MCF 10A (cell line): ENCODE results near the gene DBNDD1. TPM values are rescaled to one million over a fixed set of nuclear protein-coding genes. Genes with fewer than 3 reads are reported as not detected.
A peak's percentile ranks its signal among the peaks of the same experiment; 100 is the strongest.
"Not testable (repeated sequence)": the region's sequence is repeated elsewhere in the genome, so short reads cannot be mapped to it uniquely, and the experiment has no call there.

ENCODE experiments used
- Bru-seq: library from RNA; stranded (reverse); fragments of 400-500 nt; gene quantifications from one replicate; lab custom pipeline; 2021; lab: Mats Ljungman, UMichigan
- BruChase-seq, 2 experiments: library from RNA; stranded (reverse); fragments of 400-500 nt; gene quantifications; one replicate each; lab custom pipeline; 2021; lab: Mats Ljungman, UMichigan
- BruUV-seq: library from RNA; stranded (reverse); fragments of 400-500 nt; replicated peaks from 2 replicates; lab custom pipeline; 2021; lab: Mats Ljungman, UMichigan
- CTCF ChIA-PET: fragments of 300-600 bp; sonication (Branson Sonifier 250); formaldehyde crosslinking; extraction: SDS; loops from one replicate; lab custom pipeline; 2021; ENCODE audit warnings: antibody characterized with exemption, inconsistent platforms; lab: Yijun Ruan, JAX
- POLR2A ChIA-PET: fragments of 300-600, 350-650 bp; sonication (Branson Sonifier 250); formaldehyde crosslinking; extraction: SDS; loops from one replicate; lab custom pipeline; 2020; ENCODE audit warnings: antibody characterized with exemption, inconsistent platforms; lab: Yijun Ruan, JAX
- DNase-seq: peaks from one replicate; pipeline ENCODE4 v3.0.0-alpha.2; 2018; ENCODE audit not compliant: unreplicated experiment
- H3K27ac Mint-ChIP-seq: one replicate; pipeline ENCODE4 v1.8.0; 2022; ENCODE audit warnings: mild to moderate bottlenecking, low read depth, mixed read lengths; ENCODE audit not compliant: unreplicated experiment
- H3K27me3 Mint-ChIP-seq: one replicate; pipeline ENCODE4 v1.8.0; 2022; ENCODE audit warnings: mixed read lengths; ENCODE audit not compliant: insufficient read depth, unreplicated experiment
- H3K36me3 Mint-ChIP-seq: one replicate; pipeline ENCODE4 v1.8.0; 2022; ENCODE audit warnings: mild to moderate bottlenecking, moderate library complexity, mixed read lengths; ENCODE audit not compliant: insufficient read depth, unreplicated experiment
- H3K4me1 Mint-ChIP-seq: one replicate; pipeline ENCODE4 v1.8.0; 2022; ENCODE audit warnings: mixed read lengths; ENCODE audit not compliant: insufficient read depth, unreplicated experiment
- H3K4me3 Mint-ChIP-seq: one replicate; pipeline ENCODE4 v1.8.0; 2022; ENCODE audit warnings: mild to moderate bottlenecking, moderate library complexity, mixed read lengths; ENCODE audit not compliant: unreplicated experiment
- H3K9me3 Mint-ChIP-seq: one replicate; pipeline ENCODE4 v1.8.0; 2022; ENCODE audit warnings: mixed read lengths; ENCODE audit not compliant: unreplicated experiment
- CTCF ChIP-seq: fragments of 200-600 bp; IDR thresholded peaks from one replicate; pipeline ENCODE4 v1.8.0; 2022; ENCODE audit warnings: antibody characterized with exemption, mild to moderate bottlenecking; ENCODE audit not compliant: unreplicated experiment
- intact Hi-C: fragments of 100-400 bp; cut with micrococcal nuclease; formaldehyde crosslinking; loops from 2 replicates; pipeline ENCODE4 v1.14.1; 2022
- long read RNA-seq: library from polyadenylated mRNA; stranded (forward); transcript quantifications from one replicate; pipeline ENCODE4 v2.0.0, GENCODE V29; 2022
- total RNA-seq: library from RNA; stranded (reverse); gene quantifications from 2 replicates; pipeline ENCODE4 v1.2.3, GENCODE V29; 2022

The DBNDD1 gene
- 3.5 TPM in 2 replicates for total RNA-seq
- percentile 26 among the genes with signal in this experiment for Bru-seq, nascent RNA
- BruChase-seq, experiment 1, labeled RNA remaining after a 6-hour chase = percentile 31 among the genes with signal in this experiment
- percentile 27 among the genes with signal in this experiment for BruChase-seq, experiment 2, labeled RNA remaining after a 2-hour chase
- long read RNA-seq, transcript DBNDD1-201 (4 exons, 2,079 nt) = major isoform, 9 of 11 reads
- long read RNA-seq, partial matches to known transcripts = 0 of 11 reads
- long read RNA-seq, other reads (novel, unspliced or antisense) = 0 of 11 reads

DNA sequence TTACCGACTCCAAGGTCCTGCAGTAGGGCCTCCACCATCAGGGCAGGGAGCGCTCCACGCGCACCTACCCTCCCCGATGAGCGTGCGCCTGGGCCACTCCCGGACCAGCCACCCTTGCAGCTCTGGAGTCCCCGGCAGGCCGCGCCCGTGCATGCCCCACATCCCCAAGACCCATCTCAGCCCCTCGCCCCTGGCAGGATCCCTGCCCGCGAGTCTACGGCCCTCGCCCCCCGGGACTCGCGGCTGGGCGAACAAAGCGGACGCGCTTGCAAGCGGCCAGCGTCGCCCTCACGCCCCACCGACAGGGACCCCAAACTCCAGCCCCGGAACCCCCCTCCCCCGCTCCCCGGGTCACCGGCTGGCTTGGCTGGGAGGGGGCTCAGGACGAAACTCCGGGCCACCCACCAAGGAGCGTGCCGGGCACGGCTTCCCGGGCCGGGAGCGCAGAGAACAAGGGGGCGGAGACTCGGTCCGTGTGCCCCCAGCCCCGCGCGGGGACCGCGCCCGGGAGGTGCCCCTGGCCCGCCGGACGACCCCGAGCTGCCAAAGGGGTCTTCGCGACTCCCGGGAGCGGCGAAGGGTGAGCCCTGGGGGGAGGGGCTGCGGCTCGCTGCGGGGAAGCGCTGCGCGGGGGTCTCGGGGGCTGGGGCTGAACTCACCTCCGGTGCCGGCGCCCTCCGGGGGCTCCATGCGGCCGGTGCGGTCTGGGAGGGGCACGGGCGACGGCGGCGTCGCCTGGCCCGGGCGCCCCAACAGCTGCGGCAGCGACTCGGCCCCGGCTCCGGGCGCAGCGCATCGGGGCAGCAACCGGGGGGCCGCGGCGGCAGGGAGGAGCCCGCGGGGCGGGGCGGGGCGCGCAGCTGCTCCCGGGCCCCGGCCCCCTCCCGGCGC, at the start of gene DBNDD1:
Gene DBNDD1 (minus strand): TSS at position 805 of the 891 bp plus-strand sequence. CDS start 115 bp downstream, at position 690.
- peak; percentile 23 for DNase-seq
- H3K27me3 Mint-ChIP-seq = no peaks in the 10 kb centered on the region
- H3K36me3 Mint-ChIP-seq = no peaks in the 10 kb centered on the region
- no peak for TF ChIP-seq CTCF
- H3K9me3 Mint-ChIP-seq = no peaks in the 10 kb centered on the region
- H3K4me3 Mint-ChIP-seq = peak within 1 kb of the TSS; percentile 80
- BruUV-seq = no TSS peak
- intact Hi-C loops = no loop called here
- no peak within 1 kb of the TSS for H3K27ac Mint-ChIP-seq
- peaks cover 5% of the 10 kb centered on the region for H3K4me1 Mint-ChIP-seq
- ChIA-PET CTCF (interaction anchor here (0.6 to 1.3 kb wide), 4 partner anchors 26 to 319 kb away, joined by 3 to 4 read pairs (median 3); no protein-coding TSS in a partner anchor), POLR2A (interaction anchor here (2.1 kb wide), 1 partner anchor 46 kb away, joined by 5 read pairs; no protein-coding TSS in a partner anchor)

GRCh38 chr16:90061437-90061836, 42.2 kb upstream of the DBNDD1 start:
- ChIA-PET POLR2A (no interaction called here), CTCF (no interaction called here)
- no peaks in the 10 kb centered on the region for H3K36me3 Mint-ChIP-seq
- no peak for DNase-seq
- TF ChIP-seq CTCF = no peak
- no peak overlapping the region for H3K27ac Mint-ChIP-seq
- no peaks in the 10 kb centered on the region for H3K4me1 Mint-ChIP-seq
- intact Hi-C loops = no loop called here
- no peaks in the 10 kb centered on the region for H3K9me3 Mint-ChIP-seq
- H3K27me3 Mint-ChIP-seq = peaks cover 43% of the 10 kb centered on the region
- H3K4me3 Mint-ChIP-seq = no peak overlapping the region
- BruUV-seq = no TSS peak

DNA sequence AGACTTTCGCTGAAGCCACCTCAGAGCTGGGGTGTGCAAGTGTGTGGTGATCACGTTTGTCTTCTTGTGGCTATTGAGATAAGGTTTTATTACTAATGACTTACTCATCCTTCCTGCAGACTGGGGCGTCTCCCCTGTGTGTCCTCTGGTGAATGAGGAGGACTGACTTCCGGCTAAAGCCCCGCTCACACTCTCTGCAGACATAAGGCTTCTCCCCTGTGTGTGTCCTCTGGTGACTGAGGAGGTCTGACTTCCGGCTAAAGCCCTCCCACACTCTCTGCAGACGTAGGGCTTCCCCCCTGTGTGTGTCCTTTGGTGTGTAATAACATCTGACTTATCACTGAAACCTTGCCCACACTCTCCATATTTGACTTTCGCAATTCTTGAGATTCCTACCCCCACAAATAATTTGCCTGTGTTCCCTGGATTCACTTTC, 38.5 kb upstream of the DBNDD1 start:
- POLR2A ChIA-PET = no interaction called here
- Mint-ChIP-seq H3K27ac (no peak overlapping the region), H3K36me3 (no peaks in the 10 kb centered on the region), H3K9me3 (peaks cover 28% of the 10 kb centered on the region), H3K4me3 (no peak overlapping the region), H3K27me3 (peaks cover 32% of the 10 kb centered on the region), H3K4me1 (no peaks in the 10 kb centered on the region)
- TF ChIP-seq CTCF = no peak
- CTCF ChIA-PET = no interaction called here
- intact Hi-C loops = no loop called here
- BruUV-seq = no TSS peak
- DNase-seq = peak; percentile 14

GRCh38 chr16:90056521-90056920, 37.3 kb upstream of the DBNDD1 start:
- H3K27ac Mint-ChIP-seq, POLR2A ChIA-PET, intact Hi-C loops, H3K4me3 Mint-ChIP-seq, H3K4me1 Mint-ChIP-seq, CTCF ChIA-PET, BruUV-seq, DNase-seq, H3K36me3 Mint-ChIP-seq: not testable (repeated sequence)
- H3K9me3 Mint-ChIP-seq = peaks cover 28% of the 10 kb centered on the region
- H3K27me3 Mint-ChIP-seq = peaks cover 32% of the 10 kb centered on the region
